ENCODE data around the gene SYNE2. TPM values are rescaled to one million over a fixed set of nuclear protein-coding genes. Genes with fewer than 3 reads are reported as not detected.

SYNE2 gene
- total RNA-seq, 1 donor from 2014 or later, result 81.4 TPM

- H3K27ac ChIP-seq (ENCODE audit: low read depth, low read length), result no peak overlapping the region
- H3K4me3 ChIP-seq (ENCODE audit: low read length in 3 of 3), result no peak overlapping the region
- H3K4me1 ChIP-seq (ENCODE audit: control insufficient read depth in 3 of 3, insufficient read depth in 3 of 3, low read length in 3 of 3), result no peaks in the 10 kb centered on the region
- no peaks in the 10 kb centered on the region for H3K36me3 ChIP-seq (ENCODE audit: control insufficient read depth in 3 of 3, insufficient read depth in 3 of 3, low read length in 3 of 3)
- H3K9ac ChIP-seq (ENCODE audit: low read depth in 1 of 3, low read length in 3 of 3), result no peak overlapping the region
- no peaks in the 10 kb centered on the region for H3K27me3 ChIP-seq (ENCODE audit: control insufficient read depth in 3 of 3, insufficient read depth in 3 of 3, low read length in 3 of 3)
- no peaks in the 10 kb centered on the region for H3K9me3 ChIP-seq (ENCODE audit: control insufficient read depth in 3 of 3, low read length in 3 of 3)
Observed at GRCh38 chr14:63908667-63909264, 56.0 kb downstream of the SYNE2 start.

DNA sequence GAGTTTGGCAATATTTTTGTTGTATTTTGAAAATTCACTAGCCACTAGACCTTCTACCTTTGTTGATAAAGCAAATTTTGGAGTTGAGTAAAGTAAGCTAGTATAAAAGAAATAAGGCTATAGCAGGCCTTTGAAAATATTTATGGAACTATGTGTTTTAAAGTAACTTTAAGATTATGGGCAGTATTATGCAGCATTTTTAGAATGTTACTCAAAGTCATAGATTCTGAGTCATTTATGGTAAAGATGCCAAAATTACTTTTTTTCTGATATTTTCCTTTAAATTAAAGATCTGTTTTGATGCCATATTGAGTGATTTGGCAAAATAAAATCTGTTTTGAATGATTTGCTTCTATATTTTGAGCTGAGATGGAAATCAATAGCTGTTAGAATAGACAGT, 57.2 kb downstream of the SYNE2 start:
- no peak overlapping the region for H3K4me3 ChIP-seq (ENCODE audit: low read length in 3 of 3)
- no peaks in the 10 kb centered on the region for H3K4me1 ChIP-seq (ENCODE audit: control insufficient read depth in 3 of 3, insufficient read depth in 3 of 3, low read length in 3 of 3)
- no peak overlapping the region for H3K27ac ChIP-seq (ENCODE audit: low read depth, low read length)
- no peaks in the 10 kb centered on the region for H3K36me3 ChIP-seq (ENCODE audit: control insufficient read depth in 3 of 3, insufficient read depth in 3 of 3, low read length in 3 of 3)
- no peak overlapping the region for H3K9ac ChIP-seq (ENCODE audit: low read depth in 1 of 3, low read length in 3 of 3)
- H3K27me3 ChIP-seq (ENCODE audit: control insufficient read depth in 3 of 3, insufficient read depth in 3 of 3, low read length in 3 of 3), result no peaks in the 10 kb centered on the region
- H3K9me3 ChIP-seq (ENCODE audit: control insufficient read depth in 3 of 3, low read length in 3 of 3), result no peaks in the 10 kb centered on the region

GRCh38 chr14:63910583-63911363, 58.0 kb downstream of the SYNE2 start:
- H3K9me3 ChIP-seq (ENCODE audit: control insufficient read depth in 3 of 3, low read length in 3 of 3), result no peaks in the 10 kb centered on the region
- H3K27ac ChIP-seq (ENCODE audit: low read depth, low read length), result no peak overlapping the region
- H3K4me1 ChIP-seq (ENCODE audit: control insufficient read depth in 3 of 3, insufficient read depth in 3 of 3, low read length in 3 of 3), result no peaks in the 10 kb centered on the region
- no peak overlapping the region for H3K9ac ChIP-seq (ENCODE audit: low read depth in 1 of 3, low read length in 3 of 3)
- no peak overlapping the region for H3K4me3 ChIP-seq (ENCODE audit: low read length in 3 of 3)
- H3K27me3 ChIP-seq (ENCODE audit: control insufficient read depth in 3 of 3, insufficient read depth in 3 of 3, low read length in 3 of 3), result no peaks in the 10 kb centered on the region
- no peaks in the 10 kb centered on the region for H3K36me3 ChIP-seq (ENCODE audit: control insufficient read depth in 3 of 3, insufficient read depth in 3 of 3, low read length in 3 of 3)

- Histone ChIP-seq H3K27ac (ENCODE audit: low read depth, low read length) (no peak overlapping the region), H3K9me3 (ENCODE audit: control insufficient read depth in 3 of 3, low read length in 3 of 3) (no peaks in the 10 kb centered on the region), H3K4me3 (ENCODE audit: low read length in 3 of 3) (no peak overlapping the region), H3K27me3 (ENCODE audit: control insufficient read depth in 3 of 3, insufficient read depth in 3 of 3, low read length in 3 of 3) (no peaks in the 10 kb centered on the region), H3K4me1 (ENCODE audit: control insufficient read depth in 3 of 3, insufficient read depth in 3 of 3, low read length in 3 of 3) (no peaks in the 10 kb centered on the region), H3K9ac (ENCODE audit: low read depth in 1 of 3, low read length in 3 of 3) (no peak overlapping the region), H3K36me3 (ENCODE audit: control insufficient read depth in 3 of 3, insufficient read depth in 3 of 3, low read length in 3 of 3) (no peaks in the 10 kb centered on the region)
Observed at GRCh38 chr14:63911404-63911803, 58.6 kb downstream of the SYNE2 start.

DNA sequence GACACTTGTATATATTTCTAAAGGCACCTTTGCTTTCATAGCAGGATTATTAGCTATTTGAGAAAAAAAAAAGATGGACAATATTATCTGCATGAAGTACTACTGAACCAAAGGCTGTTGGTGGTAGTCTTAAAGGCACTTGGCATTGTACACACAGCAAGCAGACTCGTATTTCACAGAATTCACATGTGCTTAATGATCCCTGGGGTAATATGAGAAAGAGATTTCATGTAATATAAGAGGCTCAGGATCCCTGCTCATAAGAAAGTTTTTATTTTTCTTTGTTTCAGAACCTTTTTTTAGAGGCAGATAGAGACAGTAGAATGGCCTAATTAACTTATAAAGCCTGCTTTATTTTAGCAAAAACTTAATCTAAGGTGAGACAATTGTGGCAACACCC, 59.5 kb downstream of the SYNE2 start:
- no peaks in the 10 kb centered on the region for H3K36me3 ChIP-seq (ENCODE audit: control insufficient read depth in 3 of 3, insufficient read depth in 3 of 3, low read length in 3 of 3)
- H3K4me1 ChIP-seq (ENCODE audit: control insufficient read depth in 3 of 3, insufficient read depth in 3 of 3, low read length in 3 of 3), result no peaks in the 10 kb centered on the region
- no peaks in the 10 kb centered on the region for H3K9me3 ChIP-seq (ENCODE audit: control insufficient read depth in 3 of 3, low read length in 3 of 3)
- no peak overlapping the region for H3K27ac ChIP-seq (ENCODE audit: low read depth, low read length)
- H3K4me3 ChIP-seq (ENCODE audit: low read length in 3 of 3), result no peak overlapping the region
- no peaks in the 10 kb centered on the region for H3K27me3 ChIP-seq (ENCODE audit: control insufficient read depth in 3 of 3, insufficient read depth in 3 of 3, low read length in 3 of 3)
- H3K9ac ChIP-seq (ENCODE audit: low read depth in 1 of 3, low read length in 3 of 3), result no peak overlapping the region

GRCh38 chr14:63918411-63918810, 65.6 kb downstream of the SYNE2 start:
- no peak overlapping the region for H3K27ac ChIP-seq (ENCODE audit: low read depth, low read length)
- no peak overlapping the region for H3K9ac ChIP-seq (ENCODE audit: low read depth in 1 of 3, low read length in 3 of 3)
- H3K27me3 ChIP-seq (ENCODE audit: control insufficient read depth in 3 of 3, insufficient read depth in 3 of 3, low read length in 3 of 3), result no peaks in the 10 kb centered on the region
- peaks cover 0 to 3% (median 0%) of the 10 kb centered on the region in 3 donors for H3K36me3 ChIP-seq (ENCODE audit: control insufficient read depth in 3 of 3, insufficient read depth in 3 of 3, low read length in 3 of 3)
- H3K4me1 ChIP-seq (ENCODE audit: control insufficient read depth in 3 of 3, insufficient read depth in 3 of 3, low read length in 3 of 3), result no peaks in the 10 kb centered on the region
- H3K4me3 ChIP-seq (ENCODE audit: low read length in 3 of 3), result no peak overlapping the region
- no peaks in the 10 kb centered on the region for H3K9me3 ChIP-seq (ENCODE audit: control insufficient read depth in 3 of 3, low read length in 3 of 3)

DNA sequence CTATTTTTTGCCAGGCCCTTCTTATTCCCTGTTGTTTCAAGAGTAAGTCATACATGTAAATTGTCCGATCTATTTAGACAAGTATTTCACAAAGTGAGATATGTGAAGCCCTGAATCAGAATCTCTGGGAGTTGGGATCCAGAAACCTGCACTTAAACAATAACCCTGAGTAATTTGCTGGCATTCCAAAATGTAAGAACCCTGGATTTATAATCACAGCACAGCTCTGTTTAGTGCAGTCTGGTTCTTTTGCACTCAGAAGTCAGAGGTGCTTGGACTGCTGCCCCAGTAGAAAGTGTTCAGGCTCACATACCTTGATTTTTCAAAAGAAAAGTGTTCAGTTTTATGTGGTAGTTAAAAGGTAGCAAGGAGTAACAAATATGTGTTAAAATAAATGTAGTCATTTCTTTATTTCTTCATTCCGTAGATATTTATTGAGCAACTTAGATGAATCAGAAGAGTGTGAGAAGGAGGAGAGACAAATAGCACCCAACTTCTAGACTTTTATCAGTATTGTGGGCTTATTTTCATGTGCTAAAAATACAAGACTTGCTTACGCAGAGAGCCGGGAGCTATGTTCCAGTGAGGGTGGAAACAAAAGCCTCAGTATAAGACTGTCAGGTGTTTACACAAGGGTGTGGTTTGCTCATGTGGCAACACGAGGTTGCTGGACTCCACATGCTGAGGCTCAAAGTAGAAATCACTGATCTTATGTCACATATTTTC, 70.1 kb downstream of the SYNE2 start:
- H3K9ac ChIP-seq (ENCODE audit: low read depth in 1 of 3, low read length in 3 of 3), result no peak overlapping the region
- H3K36me3 ChIP-seq (ENCODE audit: control insufficient read depth in 3 of 3, insufficient read depth in 3 of 3, low read length in 3 of 3), result peaks cover 0 to 3% (median 0%) of the 10 kb centered on the region in 3 donors
- H3K9me3 ChIP-seq (ENCODE audit: control insufficient read depth in 3 of 3, low read length in 3 of 3), result no peaks in the 10 kb centered on the region
- H3K27ac ChIP-seq (ENCODE audit: low read depth, low read length), result no peak overlapping the region
- H3K27me3 ChIP-seq (ENCODE audit: control insufficient read depth in 3 of 3, insufficient read depth in 3 of 3, low read length in 3 of 3), result no peaks in the 10 kb centered on the region
- no peaks in the 10 kb centered on the region for H3K4me1 ChIP-seq (ENCODE audit: control insufficient read depth in 3 of 3, insufficient read depth in 3 of 3, low read length in 3 of 3)
- no peak overlapping the region for H3K4me3 ChIP-seq (ENCODE audit: low read length in 3 of 3)

- no peak overlapping the region for H3K9ac ChIP-seq (ENCODE audit: low read depth in 1 of 3, low read length in 3 of 3)
- no peak overlapping the region for H3K27ac ChIP-seq (ENCODE audit: low read depth, low read length)
- no peaks in the 10 kb centered on the region for H3K27me3 ChIP-seq (ENCODE audit: control insufficient read depth in 3 of 3, insufficient read depth in 3 of 3, low read length in 3 of 3)
- H3K4me1 ChIP-seq (ENCODE audit: control insufficient read depth in 3 of 3, insufficient read depth in 3 of 3, low read length in 3 of 3), result peaks cover 0 to 2% (median 0%) of the 10 kb centered on the region in 3 donors
- no peak overlapping the region for H3K4me3 ChIP-seq (ENCODE audit: low read length in 3 of 3)
- H3K36me3 ChIP-seq (ENCODE audit: control insufficient read depth in 3 of 3, insufficient read depth in 3 of 3, low read length in 3 of 3), result peaks cover 0 to 3% (median 0%) of the 10 kb centered on the region in 3 donors
- H3K9me3 ChIP-seq (ENCODE audit: control insufficient read depth in 3 of 3, low read length in 3 of 3), result no peaks in the 10 kb centered on the region
Observed at GRCh38 chr14:63923422-63923752, 70.6 kb downstream of the SYNE2 start.

DNA sequence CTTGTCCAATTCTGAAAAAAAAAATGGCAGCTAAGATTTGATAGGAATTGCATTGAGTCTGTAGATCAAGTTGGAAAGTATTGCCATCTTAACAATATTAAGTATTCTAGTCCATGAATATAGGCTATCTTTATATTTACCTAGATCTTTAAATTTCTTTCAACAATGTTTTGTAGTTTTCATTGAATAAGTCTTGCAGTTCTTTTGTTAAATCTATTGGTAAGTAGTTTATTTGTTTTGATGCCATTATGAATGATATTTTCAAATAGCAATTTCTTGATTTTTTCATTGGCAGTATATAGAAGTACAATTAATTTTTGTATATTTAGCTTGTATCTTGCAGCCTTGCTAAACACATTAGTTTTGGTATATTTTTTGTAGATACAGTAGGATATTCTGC, 71.6 kb downstream of the SYNE2 start:
- no peaks in the 10 kb centered on the region for H3K9me3 ChIP-seq (ENCODE audit: control insufficient read depth in 3 of 3, low read length in 3 of 3)
- H3K27me3 ChIP-seq (ENCODE audit: control insufficient read depth in 3 of 3, insufficient read depth in 3 of 3, low read length in 3 of 3), result no peaks in the 10 kb centered on the region
- H3K36me3 ChIP-seq (ENCODE audit: control insufficient read depth in 3 of 3, insufficient read depth in 3 of 3, low read length in 3 of 3), result peaks cover 0 to 3% (median 0%) of the 10 kb centered on the region in 3 donors
- peaks cover 0 to 2% (median 0%) of the 10 kb centered on the region in 3 donors for H3K4me1 ChIP-seq (ENCODE audit: control insufficient read depth in 3 of 3, insufficient read depth in 3 of 3, low read length in 3 of 3)
- H3K27ac ChIP-seq (ENCODE audit: low read depth, low read length), result no peak overlapping the region
- H3K4me3 ChIP-seq (ENCODE audit: low read length in 3 of 3), result no peak overlapping the region
- H3K9ac ChIP-seq (ENCODE audit: low read depth in 1 of 3, low read length in 3 of 3), result no peak overlapping the region

DNA sequence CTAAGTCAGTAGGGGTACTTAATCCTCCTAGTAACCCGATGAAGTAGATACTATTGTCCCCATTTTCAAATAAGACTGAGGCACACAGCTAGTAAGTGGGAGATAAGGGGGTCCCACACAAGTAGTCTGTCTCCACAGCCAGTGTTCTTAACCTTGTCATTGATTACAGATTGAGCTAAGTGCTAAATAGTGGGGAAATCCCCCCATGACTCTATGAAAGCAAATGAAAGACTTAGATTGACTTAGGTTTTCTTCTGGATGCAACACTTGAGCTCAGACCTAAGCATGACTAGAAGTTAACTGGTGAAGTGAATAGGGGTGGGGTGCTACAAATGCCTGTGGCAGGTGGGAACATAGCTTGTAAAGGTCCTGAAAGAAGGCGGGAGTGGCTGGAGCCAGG, 73.8 kb downstream of the SYNE2 start:
- Histone ChIP-seq H3K4me1 (ENCODE audit: control insufficient read depth in 3 of 3, insufficient read depth in 3 of 3, low read length in 3 of 3) (peaks cover 0 to 2% (median 0%) of the 10 kb centered on the region in 3 donors), H3K36me3 (ENCODE audit: control insufficient read depth in 3 of 3, insufficient read depth in 3 of 3, low read length in 3 of 3) (peaks cover 0 to 3% (median 0%) of the 10 kb centered on the region in 3 donors), H3K27me3 (ENCODE audit: control insufficient read depth in 3 of 3, insufficient read depth in 3 of 3, low read length in 3 of 3) (no peaks in the 10 kb centered on the region), H3K9ac (ENCODE audit: low read depth in 1 of 3, low read length in 3 of 3) (no peak overlapping the region), H3K27ac (ENCODE audit: low read depth, low read length) (no peak overlapping the region), H3K4me3 (ENCODE audit: low read length in 3 of 3) (no peak overlapping the region), H3K9me3 (ENCODE audit: control insufficient read depth in 3 of 3, low read length in 3 of 3) (no peaks in the 10 kb centered on the region)
